ENCODE measurements around the gene KLHL5. TPM values are rescaled to one million over a fixed set of nuclear protein-coding genes. Genes with fewer than 3 reads are reported as not detected.

Gene KLHL5
- total and polyA plus RNA-seq, 2 of the 4 experiments (the other 2 are of a cell fraction), result 58.8 to 97.7 TPM

DNA sequence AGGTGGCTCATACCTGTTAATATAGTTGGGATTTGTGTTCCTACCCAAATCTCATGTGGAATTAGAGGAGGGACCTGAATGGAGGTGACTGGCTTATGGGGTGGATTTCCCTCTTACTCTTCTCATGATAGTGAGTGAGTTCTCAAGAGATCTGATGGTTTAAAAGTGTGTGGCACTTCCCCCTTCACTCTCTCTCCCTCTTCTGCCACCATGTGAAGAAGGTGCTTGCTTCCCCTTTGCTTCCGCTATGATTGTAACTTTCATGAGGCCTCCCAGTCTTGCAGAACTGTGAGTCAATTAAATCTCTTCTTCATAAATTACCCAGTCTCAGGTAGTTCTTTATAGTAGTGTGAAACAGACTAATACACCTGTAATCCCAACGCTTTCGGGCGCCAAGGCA is 92.0 kb downstream of the KLHL5 start:
- no peak overlapping the region for H4K5ac ChIP-seq (ENCODE audit: low read depth, low read length)
- H3K18ac ChIP-seq (ENCODE audit: low read depth, low read length), result no peak overlapping the region
- no peak overlapping the region for H3K27ac ChIP-seq (ENCODE audit: insufficient read depth, low read length)
- H2BK5ac ChIP-seq (ENCODE audit: low read depth, low read length, poor library complexity, severe bottlenecking), result no peak overlapping the region
- H3K9me1 ChIP-seq (ENCODE audit: insufficient read depth, low read length), result peaks cover 2% of the 10 kb centered on the region; the same call in 1 of the 2 replicates
- 0 out of 2 replicates have a peak, but pooled peaks cover 2% of the 10 kb centered on the region for H3K4me1 ChIP-seq (ENCODE audit: control insufficient read depth, insufficient read depth, low read length)
- ChIA-PET CTCF (no interaction called here), POLR2A (ENCODE audit: unreplicated experiment) (no interaction called here)
- H2BK120ac ChIP-seq (ENCODE audit: low read depth, low read length), result no peak overlapping the region
- no peak overlapping the region for H3K14ac ChIP-seq (replicated peaks; ENCODE audit: low read depth, low read length)
- dilution Hi-C loops (cut with HindIII; ENCODE audit: low sequenced_read_pairs, unreplicated experiment) (no loop called here), in situ Hi-C loops (cut with MboI; ENCODE audit: low sequenced_read_pairs) (no loop called here), intact Hi-C loops (cut with micrococcal nuclease) (no loop called here)
- no peaks in the 10 kb centered on the region for H3K27me3 ChIP-seq (ENCODE audit: control insufficient read depth, insufficient read depth, low read length)
- WGBS, 2 experiments (ENCODE audit: extremely low coverage in 2 of 2, insufficient read length in 1 of 2), result no CpG with 5 or more reads among the region's 4 CpGs
- no peak overlapping the region for H2AK9ac ChIP-seq (replicated peaks; ENCODE audit: low read depth, low read length, poor library complexity)
- TF ChIP-seq NFE2L2 (IDR thresholded peaks at IDR 0.05; ENCODE audit: low read depth, low read length), result no peak
- no peak for TF ChIP-seq MAZ (IDR thresholded peaks at IDR 0.05; ENCODE audit: borderline replicate concordance, low read depth, low read length)
- no peak for TF ChIP-seq MAFK (IDR thresholded peaks at IDR 0.05; ENCODE audit: low read depth, low read length)
- TF ChIP-seq BHLHE40 (IDR thresholded peaks at IDR 0.05; ENCODE audit: low read depth, low read length), result no peak
- TF ChIP-seq CEBPB (IDR thresholded peaks at IDR 0.05; ENCODE audit: low read depth, low read length), result no peak
- TF ChIP-seq, protein P1, sequence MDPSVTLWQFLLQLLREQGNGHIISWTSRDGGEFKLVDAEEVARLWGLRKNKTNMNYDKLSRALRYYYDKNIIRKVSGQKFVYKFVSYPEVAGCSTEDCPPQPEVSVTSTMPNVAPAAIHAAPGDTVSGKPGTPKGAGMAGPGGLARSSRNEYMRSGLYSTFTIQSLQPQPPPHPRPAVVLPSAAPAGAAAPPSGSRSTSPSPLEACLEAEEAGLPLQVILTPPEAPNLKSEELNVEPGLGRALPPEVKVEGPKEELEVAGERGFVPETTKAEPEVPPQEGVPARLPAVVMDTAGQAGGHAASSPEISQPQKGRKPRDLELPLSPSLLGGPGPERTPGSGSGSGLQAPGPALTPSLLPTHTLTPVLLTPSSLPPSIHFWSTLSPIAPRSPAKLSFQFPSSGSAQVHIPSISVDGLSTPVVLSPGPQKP (IDR thresholded peaks at IDR 0.05; ENCODE audit: borderline replicate concordance, low read depth, low read length), result no peak
- no peak for TF ChIP-seq MXI1 (IDR thresholded peaks at IDR 0.05; ENCODE audit: borderline replicate concordance, low read depth, low read length)
- TF ChIP-seq SMC3 (IDR thresholded peaks at IDR 0.05; ENCODE audit: low read depth, low read length), result no peak
- TF ChIP-seq POLR2A (IDR thresholded peaks at IDR 0.05; ENCODE audit: low read depth, low read length), result no peak
- TF ChIP-seq RAD21 (IDR thresholded peaks at IDR 0.05; ENCODE audit: low read length), result no peak
- TF ChIP-seq, protein P2, sequence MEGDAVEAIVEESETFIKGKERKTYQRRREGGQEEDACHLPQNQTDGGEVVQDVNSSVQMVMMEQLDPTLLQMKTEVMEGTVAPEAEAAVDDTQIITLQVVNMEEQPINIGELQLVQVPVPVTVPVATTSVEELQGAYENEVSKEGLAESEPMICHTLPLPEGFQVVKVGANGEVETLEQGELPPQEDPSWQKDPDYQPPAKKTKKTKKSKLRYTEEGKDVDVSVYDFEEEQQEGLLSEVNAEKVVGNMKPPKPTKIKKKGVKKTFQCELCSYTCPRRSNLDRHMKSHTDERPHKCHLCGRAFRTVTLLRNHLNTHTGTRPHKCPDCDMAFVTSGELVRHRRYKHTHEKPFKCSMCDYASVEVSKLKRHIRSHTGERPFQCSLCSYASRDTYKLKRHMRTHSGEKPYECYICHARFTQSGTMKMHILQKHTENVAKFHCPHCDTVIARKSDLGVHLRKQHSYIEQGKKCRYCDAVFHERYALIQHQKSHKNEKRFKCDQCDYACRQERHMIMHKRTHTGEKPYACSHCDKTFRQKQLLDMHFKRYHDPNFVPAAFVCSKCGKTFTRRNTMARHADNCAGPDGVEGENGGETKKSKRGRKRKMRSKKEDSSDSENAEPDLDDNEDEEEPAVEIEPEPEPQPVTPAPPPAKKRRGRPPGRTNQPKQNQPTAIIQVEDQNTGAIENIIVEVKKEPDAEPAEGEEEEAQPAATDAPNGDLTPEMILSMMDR (conservative IDR thresholded peaks at IDR 0.05; ENCODE audit: low read depth, low read length), result no peak
- TF ChIP-seq FOS (IDR thresholded peaks at IDR 0.05; ENCODE audit: low read depth, low read length), result no peak
- no peak for TF ChIP-seq RFX5 (IDR thresholded peaks at IDR 0.05; ENCODE audit: low read depth, low read length)
- TF ChIP-seq, protein P3, sequence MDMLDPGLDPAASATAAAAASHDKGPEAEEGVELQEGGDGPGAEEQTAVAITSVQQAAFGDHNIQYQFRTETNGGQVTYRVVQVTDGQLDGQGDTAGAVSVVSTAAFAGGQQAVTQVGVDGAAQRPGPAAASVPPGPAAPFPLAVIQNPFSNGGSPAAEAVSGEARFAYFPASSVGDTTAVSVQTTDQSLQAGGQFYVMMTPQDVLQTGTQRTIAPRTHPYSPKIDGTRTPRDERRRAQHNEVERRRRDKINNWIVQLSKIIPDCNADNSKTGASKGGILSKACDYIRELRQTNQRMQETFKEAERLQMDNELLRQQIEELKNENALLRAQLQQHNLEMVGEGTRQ (IDR thresholded peaks at IDR 0.05; ENCODE audit: low read depth, low read length), result no peak
- TF ChIP-seq CHD1 (IDR thresholded peaks at IDR 0.05; ENCODE audit: low read depth, low read length), result no peak
- no peak overlapping the region for H4K8ac ChIP-seq (ENCODE audit: low read depth in 2 of 2, low read length in 2 of 2)
- H2BK20ac ChIP-seq (ENCODE audit: low read depth, low read length), result no peak overlapping the region
- no peak overlapping the region for H4K91ac ChIP-seq (ENCODE audit: insufficient read depth, low read depth, low read length)
- H3K9me3 ChIP-seq (ENCODE audit: control insufficient read depth, insufficient read depth, low read length), result no peaks in the 10 kb centered on the region
- ATAC-seq (ENCODE audit: low read depth) (no peak), DNase-seq (no peak)
- H2AFZ ChIP-seq (replicated peaks; ENCODE audit: low read length, poor library complexity), result no peak overlapping the region
- H3K56ac ChIP-seq (ENCODE audit: extremely low read depth, insufficient read depth, low read length), result no peak overlapping the region
- no peak overlapping the region for H2AK5ac ChIP-seq (ENCODE audit: low read depth, low read length)
- H3K4me3 ChIP-seq (ENCODE audit: insufficient read depth, low read depth, low read length), result no peak overlapping the region
- no peak overlapping the region for H3K4ac ChIP-seq (ENCODE audit: low read depth, low read length)
- no peak overlapping the region for H2BK15ac ChIP-seq (ENCODE audit: low read depth, low read length)
- no peaks in the 10 kb centered on the region for H4K20me1 ChIP-seq (ENCODE audit: insufficient read depth, low read length)
- no peak overlapping the region for H3K23ac ChIP-seq (ENCODE audit: low read depth, low read length)
- no peaks in the 10 kb centered on the region for H3K79me1 ChIP-seq (ENCODE audit: low read depth in 1 of 2, low read length in 2 of 2)
- no peak overlapping the region for H3K4me2 ChIP-seq (ENCODE audit: low read depth, low read length)
- BruUV-seq (replicated peaks), result no TSS peak
- H3K9ac ChIP-seq (ENCODE audit: low read depth, low read length), result no peak overlapping the region
- H3K36me3 ChIP-seq (ENCODE audit: control insufficient read depth, insufficient read depth, low read length), result no peaks in the 10 kb centered on the region

Data from IMR-90 (cell line).